ENCODE data around the gene CYP24A1.
"Not testable (repeated sequence)": the region's sequence is repeated elsewhere in the genome, so short reads cannot be mapped to it uniquely, and the experiment has no call there.

Gene CYP24A1

GRCh38 chr20:54131675-54132611 lies 41.8 kb downstream of the CYP24A1 start:
- H3K4me3 ChIP-seq (replicated peaks in 1 of 2; ENCODE audit: low read depth in 2 of 2, low read length in 2 of 2), result no peak overlapping the region
- DNase-seq (ENCODE audit: low read depth in 2 of 2), result peak in 1 of 2 donors; percentile 27
- no peak for TF ChIP-seq CTCF (IDR thresholded peaks at IDR 0.05; ENCODE audit: low read depth, low read length)

- DNase-seq (ENCODE audit: low read depth in 2 of 2); H3K4me3 ChIP-seq (replicated peaks in 1 of 2; ENCODE audit: low read depth in 2 of 2, low read length in 2 of 2): not testable (repeated sequence)
Observed at GRCh38 chr20:54131125-54131524, 42.7 kb downstream of the CYP24A1 start.

GRCh38 chr20:54129350-54129749 lies 44.4 kb downstream of the CYP24A1 start:
- no peak for DNase-seq (ENCODE audit: low read depth in 2 of 2)
- TF ChIP-seq CTCF (IDR thresholded peaks at IDR 0.05; ENCODE audit: low read depth, low read length), result no peak
- H3K4me3 ChIP-seq (replicated peaks in 1 of 2; ENCODE audit: low read depth in 2 of 2, low read length in 2 of 2), result no peak overlapping the region

GRCh38 chr20:54127855-54128574 lies 45.8 kb downstream of the CYP24A1 start:
- TF ChIP-seq CTCF (IDR thresholded peaks at IDR 0.05; ENCODE audit: low read depth, low read length), result no peak
- H3K4me3 ChIP-seq (replicated peaks in 1 of 2; ENCODE audit: low read depth in 2 of 2, low read length in 2 of 2), result no peak overlapping the region
- peak in 1 of 2 donors; percentile 70 for DNase-seq (ENCODE audit: low read depth in 2 of 2)

- TF ChIP-seq CTCF (IDR thresholded peaks at IDR 0.05; ENCODE audit: low read depth, low read length), result no peak
- no peak overlapping the region for H3K4me3 ChIP-seq (replicated peaks in 1 of 2; ENCODE audit: low read depth in 2 of 2, low read length in 2 of 2)
- no peak for DNase-seq (ENCODE audit: low read depth in 2 of 2)
Observed at GRCh38 chr20:54126806-54127655, 46.8 kb downstream of the CYP24A1 start.

GRCh38 chr20:54126328-54126727 lies 47.5 kb downstream of the CYP24A1 start:
- not testable (repeated sequence) for H3K4me3 ChIP-seq (replicated peaks in 1 of 2; ENCODE audit: low read depth in 2 of 2, low read length in 2 of 2); DNase-seq (ENCODE audit: low read depth in 2 of 2)

- no peak overlapping the region for H3K4me3 ChIP-seq (replicated peaks in 1 of 2; ENCODE audit: low read depth in 2 of 2, low read length in 2 of 2)
- DNase-seq (ENCODE audit: low read depth in 2 of 2), result peak; percentile 78 to 99
- TF ChIP-seq CTCF (IDR thresholded peaks at IDR 0.05; ENCODE audit: low read depth, low read length), result no peak
Observed at GRCh38 chr20:54123587-54124180, 50.1 kb downstream of the CYP24A1 start.
